KOPT-K1 (cell line): ENCODE data around the gene SORCS2.

Experiments used
- H3K27ac ChIP-seq: fragments of 200-600 bp; sonication (generic); 2 replicates; pipeline ENCODE4 v1.5.1; 2016; ENCODE audit warnings: antibody characterized with exemption, mild to moderate bottlenecking, low read depth, low read length; ENCODE audit not compliant: poor library complexity, severe bottlenecking
- H3K36me3 ChIP-seq: fragments of 200-600 bp; sonication (generic); 2 replicates; pipeline ENCODE4 v1.5.1; 2017; ENCODE audit warnings: antibody characterized with exemption, mild to moderate bottlenecking, low read length, moderate library complexity; ENCODE audit not compliant: insufficient read depth
- H3K9me3 ChIP-seq: fragments of 200-600 bp; sonication (generic); 2 replicates; pipeline ENCODE4 v1.5.1; 2017; ENCODE audit warnings: antibody characterized with exemption, low read length, mild to moderate bottlenecking; ENCODE audit not compliant: insufficient read depth, poor library complexity, severe bottlenecking

Gene SORCS2

DNA sequence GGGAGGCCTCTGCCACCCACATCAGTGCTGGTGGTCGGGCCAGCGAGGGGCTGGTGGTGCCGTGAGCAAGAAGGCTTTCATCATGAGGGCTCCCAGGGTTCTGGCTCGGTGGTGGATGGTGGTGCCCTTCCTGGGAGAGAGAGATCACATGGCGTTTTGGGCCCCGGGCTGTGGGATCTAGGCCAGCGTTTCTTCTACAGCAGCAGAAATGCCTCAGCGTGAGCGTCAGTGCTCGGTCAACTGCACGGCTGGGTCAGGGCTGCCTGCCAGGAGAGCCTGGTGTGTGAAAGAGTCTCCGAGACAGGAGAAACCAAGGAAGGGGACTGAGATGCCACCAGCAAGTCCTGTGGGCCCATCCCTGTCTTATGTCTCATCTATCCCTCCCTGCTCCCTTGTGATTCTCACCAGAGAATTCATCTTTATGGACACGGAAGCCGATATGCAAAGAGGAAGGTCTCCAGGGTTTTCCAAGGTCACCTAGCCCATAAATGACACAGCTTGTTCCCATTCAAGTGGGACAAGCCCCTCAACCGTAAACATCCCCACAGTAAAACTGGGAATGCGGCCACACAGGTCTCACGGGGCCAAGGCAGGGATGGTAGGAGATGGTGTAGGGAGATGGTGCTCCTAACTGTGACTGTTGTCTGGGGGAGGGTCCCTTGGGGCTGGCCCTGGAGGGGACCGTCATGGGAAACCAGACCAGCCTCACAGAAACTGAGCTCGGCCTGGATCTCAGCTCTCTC is 99.2 kb downstream of the SORCS2 start:
- H3K36me3 ChIP-seq = no peaks in the 10 kb centered on the region
- H3K9me3 ChIP-seq = no peaks in the 10 kb centered on the region
- H3K27ac ChIP-seq = no peak overlapping the region

DNA sequence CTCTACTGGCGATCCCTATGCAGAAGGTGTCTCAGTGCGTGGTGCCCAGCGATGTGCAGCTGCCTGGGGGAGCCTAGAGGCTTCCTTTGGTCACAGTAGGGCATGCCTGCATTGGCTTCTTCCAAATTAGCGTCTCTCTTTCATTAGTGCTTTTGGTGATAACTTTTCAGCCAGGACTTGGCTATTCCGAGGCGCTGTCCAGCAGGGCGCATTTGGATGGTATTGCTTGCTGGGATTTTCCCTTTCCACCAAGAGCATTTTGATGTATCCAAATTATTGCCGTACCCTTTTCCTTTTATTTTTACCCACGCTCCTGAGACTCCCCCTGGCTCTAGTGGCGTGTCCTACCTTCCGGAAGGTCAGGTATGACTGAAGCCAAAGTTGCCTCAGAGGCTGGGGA is 101.4 kb downstream of the SORCS2 start:
- Histone ChIP-seq H3K9me3 (no peaks in the 10 kb centered on the region), H3K27ac (no peak overlapping the region)

DNA sequence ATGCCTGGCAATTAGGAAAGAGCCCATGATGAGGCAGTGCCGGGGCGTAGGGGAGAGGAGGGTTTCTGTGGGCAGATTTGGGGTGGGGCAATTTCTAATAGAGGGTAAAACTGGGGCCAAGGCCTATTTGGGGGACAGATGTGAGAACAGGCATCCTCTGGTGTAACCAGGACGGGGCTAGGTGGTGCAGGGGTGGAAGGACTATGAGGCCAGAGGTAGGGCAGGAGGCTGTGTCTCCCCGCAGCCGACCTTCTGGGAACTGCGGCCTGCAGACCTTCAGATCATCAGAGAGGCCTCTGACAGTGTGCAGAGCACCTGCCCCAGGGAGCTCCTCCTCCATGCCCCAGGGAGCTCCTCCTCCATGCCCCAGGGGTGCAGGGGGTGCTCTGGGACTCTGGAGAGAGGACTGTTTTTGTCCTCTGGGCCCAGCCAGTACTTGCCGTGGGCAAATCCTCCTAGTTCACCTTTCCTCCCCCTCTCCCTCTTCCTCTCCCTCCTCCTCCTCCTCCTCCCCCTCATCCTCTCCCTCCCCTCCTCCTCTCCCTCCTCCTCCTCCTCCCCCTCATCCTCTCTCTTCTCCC is 101.9 kb downstream of the SORCS2 start:
- Histone ChIP-seq H3K9me3 (no peaks in the 10 kb centered on the region), H3K27ac (no peak overlapping the region), H3K36me3 (no peaks in the 10 kb centered on the region)

More for the DNA sequence above, 101.4 kb downstream of the SORCS2 start:
- no peaks in the 10 kb centered on the region for H3K36me3 ChIP-seq

DNA sequence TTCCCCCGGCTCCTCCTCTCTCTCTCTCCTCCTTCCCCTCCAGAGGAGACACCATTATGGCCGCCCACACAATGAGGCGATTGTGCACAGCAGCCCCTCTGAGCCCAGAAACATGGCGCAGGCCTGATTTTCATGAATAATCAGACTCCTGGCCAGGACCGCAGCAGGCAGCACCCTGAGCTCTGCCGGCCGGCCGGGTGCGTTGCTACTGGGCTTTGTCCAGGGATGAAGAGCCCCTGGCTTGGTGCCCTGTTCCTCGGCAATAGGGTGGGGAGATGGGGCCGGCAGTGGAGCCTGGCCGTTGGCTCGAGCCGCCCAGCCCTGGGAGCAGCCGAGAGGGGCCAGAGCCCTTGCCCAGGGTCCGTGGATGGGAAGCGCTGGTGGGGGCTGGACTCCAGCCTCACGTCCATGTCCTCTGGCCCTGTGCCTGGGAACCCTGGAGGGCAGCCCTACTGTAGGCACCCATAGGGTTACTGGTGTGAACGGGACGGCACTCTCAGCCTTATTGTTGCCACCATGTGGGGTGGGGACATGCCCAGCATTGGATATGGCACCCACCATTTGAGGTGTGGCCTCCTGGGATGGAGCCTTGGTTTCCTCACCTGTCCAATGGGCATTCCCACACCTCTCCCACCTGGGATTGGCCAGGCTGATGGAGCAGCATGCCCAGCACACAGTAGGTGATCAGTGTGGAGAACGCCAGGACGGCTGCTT is 103.0 kb downstream of the SORCS2 start:
- Histone ChIP-seq H3K9me3 (no peaks in the 10 kb centered on the region), H3K36me3 (no peaks in the 10 kb centered on the region), H3K27ac (no peak overlapping the region)

DNA sequence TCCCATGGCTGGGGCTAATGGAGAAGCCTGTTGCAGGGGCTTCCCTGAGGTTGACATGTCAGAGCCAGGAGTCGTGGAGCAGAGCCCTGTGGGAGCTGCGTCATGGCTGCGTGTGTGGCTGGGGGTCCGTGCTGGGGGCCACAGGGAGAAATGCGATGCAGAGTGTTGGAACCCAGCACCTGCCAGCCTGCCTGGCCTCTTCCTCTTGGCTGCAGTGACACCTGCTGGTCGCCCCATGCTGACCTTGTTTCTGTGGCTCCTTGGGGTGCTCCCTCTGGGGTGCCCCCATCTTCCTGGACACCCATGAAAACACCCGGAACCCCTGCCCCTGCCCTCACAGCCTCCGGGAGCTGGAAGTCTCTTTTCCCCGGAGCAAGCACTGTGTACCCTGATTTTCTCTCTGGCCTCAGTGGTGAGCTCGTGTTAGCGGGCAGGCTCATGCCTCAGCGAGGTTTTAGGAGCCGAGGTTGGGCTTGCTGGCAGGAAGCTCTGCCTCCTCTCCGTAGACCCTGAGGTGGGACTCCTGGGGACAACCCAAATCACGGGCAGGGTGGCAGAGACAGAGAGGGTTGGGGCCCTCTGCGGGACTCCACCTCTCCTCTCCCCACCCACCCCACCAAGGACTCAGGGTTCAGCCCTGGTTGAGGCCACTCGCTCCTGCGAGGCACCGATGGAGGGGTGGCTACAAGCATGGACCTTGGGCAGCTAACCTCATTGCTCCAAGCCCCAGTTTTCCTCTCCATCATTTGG is 103.7 kb downstream of the SORCS2 start:
- no peaks in the 10 kb centered on the region for H3K9me3 ChIP-seq
- no peak overlapping the region for H3K27ac ChIP-seq
- H3K36me3 ChIP-seq = no peaks in the 10 kb centered on the region

DNA sequence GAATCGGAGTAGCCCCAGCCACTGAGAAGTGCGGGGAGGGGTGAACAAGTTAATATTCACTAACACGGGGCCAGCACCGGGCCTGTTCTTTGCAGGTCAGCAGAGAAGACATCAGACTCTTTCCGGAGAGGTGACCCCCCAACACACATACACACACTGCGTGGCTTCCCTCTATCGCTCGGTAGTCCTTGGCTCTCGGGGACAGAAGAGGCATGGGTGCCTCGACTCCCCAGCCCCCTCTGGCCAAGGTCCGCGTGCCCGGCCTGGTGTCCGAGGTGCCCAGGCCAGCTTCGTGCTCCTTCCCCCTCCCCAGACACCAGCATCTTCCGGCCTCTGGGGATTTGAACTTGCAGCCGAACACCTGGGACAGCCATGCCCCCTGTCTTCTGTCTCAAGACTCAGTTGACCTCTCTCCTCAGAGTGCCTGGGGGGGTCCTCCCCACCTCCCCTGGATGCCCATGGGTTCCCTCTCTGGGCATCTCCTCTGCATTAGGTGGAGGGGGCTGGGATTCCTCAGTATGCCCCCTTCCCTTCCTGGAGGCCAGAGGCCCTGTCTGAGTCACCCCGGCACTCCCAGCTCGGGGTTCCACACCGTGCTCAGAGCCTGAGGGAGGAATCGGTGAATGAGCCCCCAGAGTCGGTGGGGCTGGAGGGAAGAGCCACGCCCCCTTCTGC is 104.5 kb downstream of the SORCS2 start:
- H3K9me3 ChIP-seq = no peaks in the 10 kb centered on the region
- H3K36me3 ChIP-seq = no peaks in the 10 kb centered on the region
- H3K27ac ChIP-seq = no peak overlapping the region

DNA sequence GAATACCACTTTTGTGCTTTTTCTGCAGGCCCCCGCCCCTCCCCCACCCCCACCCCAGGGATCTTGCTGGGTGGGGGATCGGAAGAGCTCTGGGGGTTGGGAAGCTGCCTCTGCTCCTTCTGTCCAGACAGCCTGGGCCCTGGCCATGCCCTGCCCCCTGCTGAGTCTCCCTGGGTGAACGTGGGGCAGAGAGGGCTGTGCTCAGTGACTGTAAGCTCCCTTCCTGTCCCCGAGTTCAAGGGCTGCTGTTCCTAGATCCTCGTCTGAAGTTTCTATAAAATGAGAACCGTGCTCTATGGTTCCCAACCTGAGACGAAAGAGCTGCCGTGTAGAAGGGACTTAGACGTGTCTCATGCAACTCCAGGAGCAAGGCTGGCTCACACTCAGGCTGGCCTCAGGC is 105.0 kb downstream of the SORCS2 start:
- Histone ChIP-seq H3K9me3 (no peaks in the 10 kb centered on the region), H3K36me3 (no peaks in the 10 kb centered on the region), H3K27ac (no peak overlapping the region)

DNA sequence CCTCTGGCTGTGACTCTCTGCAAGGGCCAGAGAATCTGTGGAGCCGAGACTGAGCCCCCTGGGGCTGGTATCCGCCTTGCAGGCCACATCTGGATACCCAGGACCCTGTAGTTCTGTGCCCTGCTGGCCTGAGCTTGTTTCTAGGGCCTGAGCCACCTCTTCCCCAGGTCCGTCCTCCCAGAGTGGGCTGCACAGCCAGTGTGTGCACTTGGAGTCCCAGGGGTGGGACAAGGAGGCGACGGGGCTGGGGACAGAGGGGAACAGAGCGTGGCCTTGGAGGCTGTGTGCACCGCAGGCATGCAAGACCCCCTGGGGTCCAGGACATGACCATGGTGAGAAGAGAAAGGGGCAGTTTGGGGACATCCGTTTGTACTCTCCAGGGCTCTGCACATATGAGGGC is 105.5 kb downstream of the SORCS2 start:
- no peaks in the 10 kb centered on the region for H3K36me3 ChIP-seq
- H3K9me3 ChIP-seq = no peaks in the 10 kb centered on the region
- H3K27ac ChIP-seq = no peak overlapping the region

DNA sequence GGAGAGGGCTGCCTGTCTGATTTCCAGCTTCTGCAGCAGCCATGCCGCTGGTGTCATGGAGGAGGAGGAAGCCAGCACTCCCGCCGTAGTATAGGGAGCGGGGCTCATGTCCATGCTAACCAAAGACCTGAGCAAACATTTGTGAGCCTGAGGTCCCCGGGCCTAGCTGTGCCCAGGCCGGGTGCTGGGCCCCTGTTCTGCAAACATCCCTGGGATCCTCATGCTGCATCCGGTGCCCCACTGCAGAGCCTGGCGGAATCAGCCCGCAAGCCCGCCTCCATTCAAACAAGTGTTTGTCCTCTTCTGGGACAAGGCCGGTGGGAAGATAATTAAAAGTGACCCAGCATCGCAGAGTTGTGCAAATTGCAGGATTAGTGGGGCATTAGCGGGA is 106.3 kb downstream of the SORCS2 start:
- no peaks in the 10 kb centered on the region for H3K36me3 ChIP-seq
- no peaks in the 10 kb centered on the region for H3K9me3 ChIP-seq
- H3K27ac ChIP-seq = no peak overlapping the region

DNA sequence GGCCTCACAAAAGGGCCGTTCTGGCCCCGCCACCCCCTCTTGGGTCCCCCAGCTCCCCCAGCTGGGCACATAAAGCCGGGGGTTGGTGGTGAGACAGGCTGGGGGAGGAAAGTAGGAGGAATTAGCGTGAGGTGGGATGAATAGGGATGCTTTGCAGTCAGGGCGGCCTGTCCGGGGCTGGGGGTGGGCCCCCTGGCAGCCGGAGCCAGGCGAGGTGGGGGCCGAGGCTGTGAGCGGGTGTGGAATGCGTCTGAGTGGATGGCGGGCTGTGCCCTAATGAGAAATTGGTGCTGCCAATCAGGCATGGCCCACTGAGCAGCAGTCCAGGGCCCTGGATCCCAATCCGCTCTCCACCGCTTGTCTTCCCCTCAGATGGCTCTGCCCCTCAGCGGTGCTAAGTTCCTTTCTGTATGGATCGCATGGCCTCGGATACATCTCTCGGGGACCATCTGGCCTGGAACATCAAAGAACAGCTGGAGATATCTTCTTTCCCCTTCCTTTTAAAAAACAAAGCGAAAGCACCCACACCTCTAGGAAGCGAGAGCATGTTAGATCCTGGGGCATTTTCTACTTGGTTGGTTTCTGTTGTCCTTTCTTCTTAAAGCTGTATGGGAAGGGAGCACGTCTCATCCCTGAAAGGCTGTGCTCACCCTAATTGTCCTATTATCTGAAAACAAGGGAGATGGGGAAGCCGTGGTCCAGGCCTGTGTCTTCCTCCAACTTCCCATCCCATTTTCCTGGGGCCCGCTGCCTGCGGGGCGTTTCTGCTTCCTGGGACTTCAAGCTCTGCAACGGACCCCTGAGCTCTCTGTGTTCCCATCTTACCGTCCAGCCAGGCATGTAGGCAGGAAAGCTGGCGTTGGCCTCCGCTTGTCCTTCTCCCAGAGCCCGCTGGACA is 106.9 kb downstream of the SORCS2 start:
- Histone ChIP-seq H3K9me3 (no peaks in the 10 kb centered on the region), H3K27ac (no peak overlapping the region), H3K36me3 (no peaks in the 10 kb centered on the region)

DNA sequence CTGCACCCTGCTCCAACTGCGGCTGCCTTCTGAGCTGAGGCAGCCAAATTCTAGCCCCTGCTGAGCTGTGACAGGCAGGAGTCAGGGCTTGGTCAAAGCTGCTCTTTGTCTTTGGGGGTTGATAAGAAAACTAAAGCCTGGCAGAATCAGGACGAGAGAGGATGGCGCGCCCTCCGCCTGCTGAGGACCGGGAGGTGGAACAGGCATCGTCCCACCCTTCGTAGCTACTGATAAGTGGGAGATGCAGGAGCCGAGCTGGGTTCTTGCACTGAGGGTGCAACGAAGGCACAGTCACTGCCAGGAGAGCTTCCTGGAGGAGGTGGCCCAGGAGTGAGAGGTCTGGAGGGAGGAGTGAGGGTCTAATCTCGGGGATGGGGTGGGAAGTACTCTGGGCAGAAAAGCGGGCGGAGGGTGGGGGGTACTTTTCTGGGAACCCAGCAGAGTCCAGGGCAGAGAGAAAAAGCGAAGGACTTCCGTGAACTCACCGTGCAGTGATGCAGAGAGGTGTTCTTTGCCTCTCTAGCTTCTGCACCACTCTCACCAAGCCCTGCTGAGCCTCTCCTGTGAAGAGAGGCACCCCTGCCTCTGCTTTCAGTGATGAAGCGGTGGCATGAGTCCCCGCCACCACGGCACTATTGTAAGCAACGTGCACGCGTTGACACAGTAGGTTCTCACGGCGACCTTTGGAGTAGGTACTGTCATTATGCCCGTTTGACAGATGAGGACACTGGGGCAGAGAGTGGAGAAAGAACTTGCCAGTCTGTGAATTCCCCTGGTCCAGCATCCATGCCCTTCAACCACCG is 107.8 kb downstream of the SORCS2 start:
- H3K27ac ChIP-seq = no peak overlapping the region
- no peaks in the 10 kb centered on the region for H3K9me3 ChIP-seq
- H3K36me3 ChIP-seq = no peaks in the 10 kb centered on the region

DNA sequence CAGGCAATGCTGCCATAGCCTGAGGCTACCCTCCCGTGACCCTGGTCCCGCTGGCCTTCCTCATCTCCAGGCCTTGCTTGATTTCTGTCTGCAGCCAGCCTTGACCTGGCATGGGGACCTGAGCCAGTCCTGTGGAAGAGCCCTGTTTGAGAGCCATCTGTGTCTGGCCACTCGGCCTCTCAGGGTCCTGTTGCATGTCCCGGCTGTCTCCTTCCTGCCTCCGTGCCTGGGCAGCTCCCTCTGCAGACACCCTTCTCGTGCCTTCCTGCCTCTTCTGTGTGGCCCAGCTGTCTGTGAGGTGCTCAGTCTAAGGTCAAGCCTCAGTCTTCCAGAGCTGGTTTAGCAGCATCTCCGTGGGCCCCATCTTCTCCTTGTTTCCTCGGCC is 108.4 kb downstream of the SORCS2 start:
- Histone ChIP-seq H3K9me3 (no peaks in the 10 kb centered on the region), H3K36me3 (no peaks in the 10 kb centered on the region), H3K27ac (no peak overlapping the region)

DNA sequence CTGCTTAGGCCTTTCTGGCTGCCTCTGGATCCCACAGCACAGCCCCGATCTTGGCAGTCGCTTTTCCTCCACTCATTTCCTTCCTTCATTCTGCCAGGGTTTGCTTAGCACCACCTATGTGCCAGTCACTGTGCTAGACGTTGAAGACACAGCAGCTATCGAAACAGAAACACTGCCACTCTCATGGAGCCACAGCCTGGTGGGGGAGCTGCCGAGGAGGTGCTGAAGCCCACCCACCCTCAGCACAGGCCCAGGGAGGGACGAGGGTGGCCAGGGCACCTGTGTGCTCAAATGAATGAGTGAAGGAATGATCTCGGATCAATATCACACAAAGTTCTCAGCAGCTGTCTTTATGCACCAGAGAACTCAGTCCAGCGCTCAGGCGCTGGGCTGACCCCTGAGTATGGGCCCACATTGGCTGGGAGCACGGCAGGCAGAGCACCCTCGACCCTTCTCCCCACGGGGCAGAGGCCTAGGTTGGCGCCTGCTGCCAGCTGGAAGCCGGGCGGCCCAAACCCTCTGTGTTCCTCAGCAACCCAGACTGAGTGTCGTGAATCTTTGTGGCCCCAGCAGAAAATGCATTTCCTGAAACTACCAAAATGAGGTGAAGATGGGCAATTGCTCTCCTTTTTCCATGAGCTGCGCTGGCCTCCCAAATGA is 108.9 kb downstream of the SORCS2 start:
- H3K9me3 ChIP-seq = no peaks in the 10 kb centered on the region
- H3K36me3 ChIP-seq = no peaks in the 10 kb centered on the region
- H3K27ac ChIP-seq = no peak overlapping the region
